K562 (cell line): ENCODE measurements around the gene MYRIP. TPM values are rescaled to one million over a fixed set of nuclear protein-coding genes. Genes with fewer than 3 reads are reported as not detected.

Source experiments
- ATAC-seq: fragments of 200-7000 bp; cut with Tn5 transposase; 3 replicates; pipeline ENCODE4 v1.9.1; 2020; ENCODE audit warnings: moderate library complexity
- BruUV-seq: library from RNA; stranded (reverse); fragments of 400-500 nt; replicated peaks from 2 replicates; lab custom pipeline; 2021; lab: Mats Ljungman, UMichigan
- CTCF ChIA-PET: fragments of 300-600 bp; formaldehyde crosslinking; extraction: SDS; loops from one replicate; lab custom pipeline; 2021; ENCODE audit warnings: low intra/inter-chr PET ratio; lab: Yijun Ruan, JAX
- POLR2A ChIA-PET: fragments of 300-600, 350-650 bp; sonication (Branson Sonifier 250); formaldehyde crosslinking; extraction: SDS; loops from one replicate; lab custom pipeline; 2021; ENCODE audit warnings: antibody characterized with exemption, inconsistent platforms; lab: Yijun Ruan, JAX
- DNase-seq, 4 experiments: peaks; one replicate each; pipeline versions ENCODE4 v3.0.0 to v3.0.0-alpha.2; 2011 to 2018; ENCODE audit warnings: low spot score in 3 of 4, mixed read lengths in 3 of 4; ENCODE audit errors: extremely low read depth in 1 of 4
- FAIRE-seq: peaks from 2 replicates; lab custom pipeline; 2011; peaks lifted over from hg19 to GRCh38; lab: Jason Lieb, UNC
- H2AFZ ChIP-seq: 2 replicates; pipeline ENCODE4 v1.6.0; 2011; ENCODE audit warnings: low read depth, low read length, control low read depth, inconsistent platforms
- H3K27ac ChIP-seq: fragments of 200-600 bp; 3 replicates; pipeline ENCODE4 v1.8.0; 2011; ENCODE audit warnings: low read depth, mild to moderate bottlenecking, control low read depth, inconsistent platforms, low read length, moderate library complexity, mixed read lengths; ENCODE audit errors: extremely low read depth
- H3K27me3 ChIP-seq, 2 experiments: fragments of 300-600 bp in 1 of 2; 2 replicates in 1 of 2; 3 replicates in 1 of 2; pipeline versions ENCODE4 v1.6.0 to v1.8.0; 2011; ENCODE audit warnings: inconsistent platforms in 2 of 2, low read length in 2 of 2, mild to moderate bottlenecking in 1 of 2, mixed read lengths in 1 of 2, moderate library complexity in 1 of 2; ENCODE audit not compliant: control insufficient read depth in 2 of 2, insufficient read depth in 2 of 2
- H3K36me3 ChIP-seq: fragments of 300-600 bp; 3 replicates; pipeline ENCODE4 v1.8.0; 2011; ENCODE audit warnings: mild to moderate bottlenecking, low read length, inconsistent platforms; ENCODE audit not compliant: control insufficient read depth, insufficient read depth
- H3K4me1 ChIP-seq, 2 experiments: fragments of 200-600 bp in 1 of 2; replicated peaks in 1 of 2; 2 replicates in 1 of 2; 3 replicates in 1 of 2; pipeline versions ENCODE4 v1.5.1 to v1.8.0; 2011; ENCODE audit warnings: inconsistent platforms in 2 of 2, low read length in 2 of 2, mild to moderate bottlenecking in 1 of 2, mixed read lengths in 1 of 2, moderate library complexity in 1 of 2; ENCODE audit not compliant: control insufficient read depth in 2 of 2, insufficient read depth in 2 of 2
- H3K4me2 ChIP-seq: 2 replicates; pipeline ENCODE4 v1.6.1; 2011; ENCODE audit warnings: low read length, control low read depth, inconsistent platforms, mixed read lengths; ENCODE audit not compliant: insufficient read depth
- H3K4me3 ChIP-seq: fragments of 200-600 bp; sonication (generic), shearing (Covaris generic); 2 replicates; pipeline ENCODE4 v1.5.1; 2016; ENCODE audit warnings: control low read depth, inconsistent platforms
- H3K79me2 ChIP-seq: fragments of 200-600 bp; 3 replicates; pipeline ENCODE4 v1.8.0; 2011; ENCODE audit warnings: low read length, inconsistent platforms; ENCODE audit not compliant: control insufficient read depth, insufficient read depth
- H3K9ac ChIP-seq, 2 experiments: 2 replicates each; pipeline versions ENCODE4 v1.6.0 to v1.6.1; 2011; ENCODE audit warnings: low read depth in 2 of 2, low read length in 2 of 2, control low read depth in 1 of 2, inconsistent platforms in 1 of 2, mild to moderate bottlenecking in 1 of 2, mixed read lengths in 1 of 2; ENCODE audit not compliant: insufficient read depth in 1 of 2
- H3K9me1 ChIP-seq: one replicate; pipeline ENCODE4 v1.6.0; 2011; ENCODE audit warnings: inconsistent platforms, mild to moderate bottlenecking, low read length, moderate library complexity; ENCODE audit not compliant: control insufficient read depth, insufficient read depth
- H3K9me3 ChIP-seq: replicated peaks from 2 replicates; pipeline ENCODE4 v1.5.1; 2011; ENCODE audit warnings: low read depth, low read length, inconsistent platforms; ENCODE audit not compliant: control insufficient read depth, insufficient read depth
- H4K20me1 ChIP-seq: replicated peaks from 2 replicates; pipeline ENCODE4 v1.6.1; 2011; ENCODE audit warnings: low read length, inconsistent platforms, mixed read lengths; ENCODE audit not compliant: control insufficient read depth, insufficient read depth
- CBX1 ChIP-seq: sonication (generic); IDR thresholded peaks from 2 replicates; pipeline ENCODE4 v1.6.1; 2016; ENCODE audit warnings: antibody characterized with exemption, low read depth, mild to moderate bottlenecking
- ETV6 ChIP-seq, 3 experiments: fragments of 150-350 bp in 1 of 3; sonication (generic) in 1 of 3; formaldehyde crosslinking in 1 of 3; IDR thresholded peaks; 2 replicates each; pipeline versions ENCODE4 v1.6.1 to v1.8.0; 2014 to 2022; ENCODE audit warnings: borderline replicate concordance in 2 of 3, low read depth in 2 of 3, antibody characterized with exemption in 1 of 3, low read length in 1 of 3, mild to moderate bottlenecking in 1 of 3, missing genetic modification reagents in 1 of 3
- LCOR ChIP-seq: sonication (generic); formaldehyde crosslinking; IDR thresholded peaks from 2 replicates; pipeline ENCODE4 v1.8.0; 2022; ENCODE audit warnings: mild to moderate bottlenecking, missing genetic modification reagents
- POLR2H ChIP-seq: IDR thresholded peaks from 2 replicates; pipeline ENCODE4 v1.6.1; 2016; ENCODE audit warnings: missing genetic modification characterization, low read depth, mild to moderate bottlenecking, control low read depth, missing compliant biosample characterization, moderate library complexity
- POLR3G ChIP-seq: IDR thresholded peaks from 2 replicates; pipeline ENCODE4 v1.6.1; 2011; ENCODE audit not compliant: insufficient read length, insufficient replicate concordance; ENCODE audit errors: extremely low read depth
- SIN3B ChIP-seq: fragments of 450-650 bp; IDR thresholded peaks from 2 replicates; pipeline ENCODE4 v1.6.1; 2017; ENCODE audit warnings: low read depth, mild to moderate bottlenecking, moderate library complexity
- SOX6 ChIP-seq: fragments of 450-650 bp; IDR thresholded peaks from 2 replicates; pipeline ENCODE4 v1.6.1; 2014; ENCODE audit warnings: mild to moderate bottlenecking
- SRSF3 ChIP-seq: fragments of 200-400 bp; formaldehyde crosslinking; IDR thresholded peaks from 2 replicates; pipeline ENCODE4 v1.6.1; 2016; ENCODE audit warnings: mild to moderate bottlenecking, low read length, moderate library complexity; ENCODE audit not compliant: insufficient read depth
- TGIF2 ChIP-seq: sonication (generic); formaldehyde crosslinking; IDR thresholded peaks from 2 replicates; pipeline ENCODE4 v1.8.1; 2022; ENCODE audit warnings: mild to moderate bottlenecking, missing genetic modification reagents, moderate library complexity
- ZNF274 ChIP-seq: IDR thresholded peaks from 2 replicates; pipeline ENCODE4 v1.6.1; 2011; ENCODE audit warnings: low read depth, mild to moderate bottlenecking, low read length, moderate library complexity, borderline replicate concordance
- ZNF76 ChIP-seq: fragments of 250-450 bp; sonication (Bioruptor Pico); IDR thresholded peaks from 2 replicates; pipeline ENCODE4 v1.4.0; 2020; ENCODE audit warnings: mild to moderate bottlenecking, moderate library complexity, borderline replicate concordance
- WGBS: fragments of 100-300 bp; shearing (Covaris generic); methylation state at CpG from one replicate; pipeline ENCODE4 v1.1.6; 2016; ENCODE audit warnings: low coverage, mixed read lengths; ENCODE audit not compliant: insufficient coverage; ENCODE audit errors: missing lambda C conversion rate; 5-methylcytosine and 5-hydroxymethylcytosine counted together
- in situ Hi-C: fragments of 300-500 bp; cut with MboI; formaldehyde crosslinking; loops from 4 replicates; pipeline ENCODE4 v1.15.0; 2018; ENCODE audit warnings: inconsistent platforms, mixed read lengths
- intact Hi-C: fragments of 100-400 bp; cut with micrococcal nuclease; formaldehyde crosslinking; loops from 2 replicates; pipeline ENCODE4 v1.14.2; 2022
- polyA plus RNA-seq, 8 experiments: library from polyadenylated mRNA; depleted of rRNA in 4 of 8; stranded (reverse) in 5 of 8; unstranded in 3 of 8; fragments of >200 nt; fragmentation: Nextera tagmentation in 2 of 8; fragmentation: Illumina TruSeq in 1 of 8; extraction: Ambion mirVana in 2 of 8; extraction: Trizol in 1 of 8; gene quantifications; 2 replicates each; pipeline versions ENCODE4 v1.2.1 to v1.2.3, GENCODE V29; 2011 to 2014; ENCODE audit warnings: inconsistent platforms in 1 of 8, missing spikeins in 1 of 8
- total RNA-seq, 7 experiments: library from RNA; depleted of rRNA in 6 of 7; stranded (reverse); fragments of >200 nt in 6 of 7; fragmentation: Illumina TruSeq in 2 of 7; extraction: Trizol in 2 of 7; gene quantifications; 2 replicates each; pipeline versions ENCODE4 v1.2.1 to v1.2.3, GENCODE V29; 2011 to 2021; ENCODE audit warnings: low replicate concordance in 1 of 7
- TF ChIP-seq, protein P1 (sequence below), 2 experiments: fragments of 450-650 bp; conservative IDR thresholded peaks; 2 replicates each; pipeline ENCODE4 v1.6.1; 2017; ENCODE audit warnings: mild to moderate bottlenecking in 2 of 2, moderate library complexity in 2 of 2
- TF ChIP-seq, protein P2 (sequence below): sonication (generic); formaldehyde crosslinking; IDR thresholded peaks from 2 replicates; pipeline ENCODE4 v1.8.0; 2022; ENCODE audit warnings: mild to moderate bottlenecking, missing genetic modification reagents

The MYRIP gene
- total and polyA plus RNA-seq, 9 of the 15 experiments (the other 6 are each of a cell fraction or from before 2014, with no cell fraction given): 0.03 to 0.12 TPM; not detected in 7

DNA sequence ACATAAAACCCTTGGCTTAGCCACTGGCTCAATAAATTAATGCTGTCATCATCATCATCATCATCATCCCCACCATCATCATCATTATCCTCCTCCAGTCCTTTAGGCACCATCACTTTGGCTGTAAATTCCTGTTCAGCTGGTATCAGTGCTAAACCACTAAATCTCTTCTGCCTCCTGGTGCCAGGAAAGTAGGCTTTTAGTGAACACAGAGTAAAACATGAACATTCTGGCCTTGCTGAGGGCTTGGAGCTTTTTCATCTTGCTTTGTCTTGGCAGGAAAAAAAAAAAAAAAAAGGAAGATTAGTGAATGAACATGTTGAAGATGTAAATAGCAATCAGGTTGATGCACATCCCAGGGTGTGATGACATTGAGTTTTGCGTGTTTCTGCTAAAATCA is 432.8 kb downstream of the MYRIP start:
- no peak overlapping the region for H2AFZ ChIP-seq
- H4K20me1 ChIP-seq: no peaks in the 10 kb centered on the region
- intact Hi-C loops (loop anchor here (5.0 kb wide), 2 partner anchors 50 to 70 kb away; no protein-coding TSS in a partner anchor), in situ Hi-C loops (no loop called here)
- no peak for ATAC-seq
- no peak for DNase-seq
- H3K4me1 ChIP-seq: no peaks in the 10 kb centered on the region
- no peaks in the 10 kb centered on the region for H3K9me3 ChIP-seq
- no peaks in the 10 kb centered on the region for H3K36me3 ChIP-seq
- WGBS: 6% methylated on average over 1 of the region's 1 CpG
- peaks cover 10 to 14% of the 10 kb centered on the region in 2 experiments; a peak in 3 of 5 replicates for H3K27me3 ChIP-seq
- ChIA-PET CTCF (interaction anchor here (0.6 to 0.7 kb wide), 2 partner anchors 70 to 75 kb away, joined by 4 to 6 read pairs; no protein-coding TSS in a partner anchor), POLR2A (no interaction called here)
- H3K4me3 ChIP-seq: no peak overlapping the region
- H3K4me2 ChIP-seq: no peak overlapping the region
- no peak for FAIRE-seq
- H3K9ac ChIP-seq: no peak overlapping the region
- TF ChIP-seq, protein P1, sequence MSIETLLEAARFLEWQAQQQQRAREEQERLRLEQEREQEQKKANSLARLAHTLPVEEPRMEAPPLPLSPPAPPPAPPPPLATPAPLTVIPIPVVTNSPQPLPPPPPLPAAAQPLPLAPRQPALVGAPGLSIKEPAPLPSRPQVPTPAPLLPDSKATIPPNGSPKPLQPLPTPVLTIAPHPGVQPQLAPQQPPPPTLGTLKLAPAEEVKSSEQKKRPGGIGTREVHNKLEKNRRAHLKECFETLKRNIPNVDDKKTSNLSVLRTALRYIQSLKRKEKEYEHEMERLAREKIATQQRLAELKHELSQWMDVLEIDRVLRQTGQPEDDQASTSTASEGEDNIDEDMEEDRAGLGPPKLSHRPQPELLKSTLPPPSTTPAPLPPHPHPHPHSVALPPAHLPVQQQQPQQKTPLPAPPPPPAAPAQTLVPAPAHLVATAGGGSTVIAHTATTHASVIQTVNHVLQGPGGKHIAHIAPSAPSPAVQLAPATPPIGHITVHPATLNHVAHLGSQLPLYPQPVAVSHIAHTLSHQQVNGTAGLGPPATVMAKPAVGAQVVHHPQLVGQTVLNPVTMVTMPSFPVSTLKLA (conservative IDR thresholded peaks at IDR 0.05): no peak
- TF ChIP-seq SIN3B: no peak
- no peak for TF ChIP-seq POLR2H (tag)
- no peak for TF ChIP-seq CBX1
- TF ChIP-seq LCOR (CRISPR knock-in tag): no peak
- TF ChIP-seq POLR3G: no peak
- no peak for TF ChIP-seq ZNF76
- TF ChIP-seq ETV6 (IDR thresholded peaks at IDR 0.05; ENCODE audit: borderline replicate concordance in 1 of 2, low read depth in 2 of 2, low read length in 1 of 2): no peak
- no peak for TF ChIP-seq ETV6 (CRISPR knock-in tag; IDR thresholded peaks at IDR 0.05; ENCODE audit: borderline replicate concordance)
- TF ChIP-seq ZNF274: no peak
- TF ChIP-seq SRSF3: no peak
- no peak for TF ChIP-seq TGIF2 (CRISPR knock-in tag)
- TF ChIP-seq, protein P2, sequence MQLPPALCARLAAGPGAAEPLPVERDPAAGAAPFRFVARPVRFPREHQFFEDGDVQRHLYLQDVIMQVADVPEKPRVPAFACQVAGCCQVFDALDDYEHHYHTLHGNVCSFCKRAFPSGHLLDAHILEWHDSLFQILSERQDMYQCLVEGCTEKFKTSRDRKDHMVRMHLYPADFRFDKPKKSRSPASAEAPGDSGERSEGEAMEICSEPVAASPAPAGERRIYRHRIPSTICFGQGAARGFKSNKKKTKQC (CRISPR knock-in tag): no peak
- no peak for TF ChIP-seq SOX6
- TF ChIP-seq, all 486 proteins: peak for 0
- no peaks in the 10 kb centered on the region for H3K79me2 ChIP-seq
- BruUV-seq: no TSS peak
- H3K27ac ChIP-seq: no peak overlapping the region
- H3K9me1 ChIP-seq: no peaks in the 10 kb centered on the region
